Activated T-helper 1 cell treated with anti-CD3 and anti-CD28 coated beads, Interleukin-12 subunit alpha, Interleukin-12 subunit beta, Interleukin-2, Interleukin-4 antibody, amounts not matched to agents 30 ng/mL and 10 ng/mL and 1 ng/mL, durations not matched to agents 14 hours and 24 hours and 36 hours (primary cell): ENCODE measurements around the gene YY2. TPM values are rescaled to one million over a fixed set of nuclear protein-coding genes. Genes with fewer than 3 reads are reported as not detected.
"Not testable (repeated sequence)": the region's sequence is repeated elsewhere in the genome, so short reads cannot be mapped to it uniquely, and the experiment has no call there.

Source experiments
- DNase-seq: peaks from one replicate; pipeline ENCODE4 v3.0.0; 2021; ENCODE audit warnings: low spot score
- H3K27ac Mint-ChIP-seq: one replicate; pipeline ENCODE4 v1.8.0; 2021; ENCODE audit warnings: mild to moderate bottlenecking, mixed read lengths
- H3K27me3 Mint-ChIP-seq: one replicate; pipeline ENCODE4 v1.8.0; 2022; ENCODE audit warnings: mild to moderate bottlenecking, moderate library complexity, mixed read lengths; ENCODE audit not compliant: insufficient read depth
- H3K36me3 Mint-ChIP-seq: one replicate; pipeline ENCODE4 v1.8.0; 2021; ENCODE audit warnings: low read depth, mixed read lengths
- H3K4me1 Mint-ChIP-seq: one replicate; pipeline ENCODE4 v1.8.0; 2021; ENCODE audit warnings: low read depth, mixed read lengths
- H3K4me3 Mint-ChIP-seq: one replicate; pipeline ENCODE4 v1.8.0; 2021; ENCODE audit warnings: mild to moderate bottlenecking, moderate library complexity, mixed read lengths
- H3K9me3 Mint-ChIP-seq: one replicate; pipeline ENCODE4 v1.8.0; 2021; ENCODE audit warnings: mixed read lengths
- intact Hi-C: fragments of 100-400 bp; cut with micrococcal nuclease; formaldehyde crosslinking; loops from one replicate; pipeline ENCODE4 v1.15.1; 2024
- total RNA-seq: library from RNA; stranded (reverse); gene quantifications from 2 replicates; pipeline ENCODE4 v1.2.3, GENCODE V29; 2022

Gene YY2
- total RNA-seq: 2.2 and 2.3 TPM in 2 replicates

DNA sequence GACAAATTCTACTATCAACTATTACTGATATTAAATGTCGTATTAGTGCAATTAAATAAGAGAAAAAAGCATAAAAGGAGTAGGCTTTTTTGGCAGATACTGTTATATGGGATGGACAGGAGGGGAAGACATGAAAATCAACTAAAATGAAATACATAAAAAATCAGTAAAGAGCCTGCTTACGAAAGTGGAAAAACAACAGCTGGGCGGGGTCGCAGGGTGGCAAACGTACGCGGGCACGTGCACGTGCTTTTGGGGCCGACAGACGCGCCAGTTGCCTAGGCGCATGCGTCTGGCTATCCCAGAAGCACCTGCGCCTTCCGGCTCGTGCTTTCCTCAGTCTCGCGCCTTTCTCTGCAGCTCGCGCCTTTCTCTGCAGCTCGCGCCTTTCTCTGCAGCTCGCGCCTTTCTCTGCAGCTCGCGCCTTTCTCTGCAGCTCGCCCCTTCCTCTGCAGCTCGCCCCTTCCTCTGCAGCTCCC lies at the start of gene YY2:
TSS of gene YY2 (plus strand) at position 51 of the 479 bp plus-strand sequence. CDS start 498 bp downstream, outside the sequence.
- no peaks in the 10 kb centered on the region for H3K27me3 Mint-ChIP-seq
- DNase-seq: no peak
- intact Hi-C loops: no loop called here
- peaks cover 20% of the 10 kb centered on the region for H3K36me3 Mint-ChIP-seq
- no peak within 1 kb of the TSS for H3K4me3 Mint-ChIP-seq
- no peaks in the 10 kb centered on the region for H3K4me1 Mint-ChIP-seq
- no peak within 1 kb of the TSS for H3K27ac Mint-ChIP-seq
- H3K9me3 Mint-ChIP-seq: no peaks in the 10 kb centered on the region

DNA sequence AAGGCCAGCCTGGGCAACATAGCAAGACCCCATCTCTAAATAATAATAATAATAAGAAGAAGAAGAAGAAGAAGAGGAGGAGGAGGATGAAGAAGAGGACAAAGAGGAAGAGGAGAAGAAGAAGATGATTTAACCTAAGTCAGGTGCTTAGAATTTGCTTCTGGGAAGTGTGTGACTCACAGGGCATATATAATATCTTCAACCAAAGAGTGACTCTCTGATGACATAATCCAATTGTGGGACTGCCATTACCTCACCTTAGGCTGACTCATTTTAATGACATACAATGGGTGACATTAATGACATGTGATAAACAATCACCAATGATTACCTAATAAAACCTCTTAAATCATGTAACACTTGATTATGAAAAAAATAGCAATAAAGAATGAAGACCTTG lies 49.1 kb upstream of the YY2 start:
- no peaks in the 10 kb centered on the region for H3K9me3 Mint-ChIP-seq
- no peaks in the 10 kb centered on the region for H3K27me3 Mint-ChIP-seq
- no peak overlapping the region for H3K4me3 Mint-ChIP-seq
- no peaks in the 10 kb centered on the region for H3K4me1 Mint-ChIP-seq
- H3K27ac Mint-ChIP-seq: no peak overlapping the region
- intact Hi-C loops: no loop called here
- H3K36me3 Mint-ChIP-seq: no peaks in the 10 kb centered on the region
- DNase-seq: no peak

DNA sequence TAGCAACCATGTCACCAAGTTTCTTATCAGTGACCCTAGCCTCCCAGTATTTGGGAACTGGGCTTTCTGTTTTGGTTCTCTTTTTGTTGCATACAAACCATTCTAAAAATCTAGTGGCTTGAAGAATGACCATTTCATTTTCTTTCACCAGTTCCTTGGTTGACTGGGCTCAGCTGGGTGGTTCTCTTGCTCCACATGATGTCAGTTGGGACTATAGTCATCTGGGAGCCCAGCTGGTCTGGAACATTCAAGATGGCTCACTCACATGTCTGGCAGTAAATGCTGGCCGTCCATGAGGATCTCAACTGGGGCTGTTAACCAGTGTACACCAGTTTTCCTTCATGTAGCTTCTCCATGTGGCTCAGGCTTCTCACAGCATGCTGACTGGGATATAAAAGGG lies 44.0 kb upstream of the YY2 start:
- no peak overlapping the region for H3K4me3 Mint-ChIP-seq
- intact Hi-C loops: no loop called here
- no peaks in the 10 kb centered on the region for H3K4me1 Mint-ChIP-seq
- no peaks in the 10 kb centered on the region for H3K9me3 Mint-ChIP-seq
- H3K27ac Mint-ChIP-seq: no peak overlapping the region
- no peaks in the 10 kb centered on the region for H3K27me3 Mint-ChIP-seq
- H3K36me3 Mint-ChIP-seq: no peaks in the 10 kb centered on the region
- no peak for DNase-seq

GRCh38 chrX:21812628-21813027 lies 43.2 kb upstream of the YY2 start:
- H3K4me1 Mint-ChIP-seq: no peaks in the 10 kb centered on the region
- no peak overlapping the region for H3K4me3 Mint-ChIP-seq
- H3K27me3 Mint-ChIP-seq: no peaks in the 10 kb centered on the region
- no peaks in the 10 kb centered on the region for H3K36me3 Mint-ChIP-seq
- no peak for DNase-seq
- H3K27ac Mint-ChIP-seq: no peak overlapping the region
- no peaks in the 10 kb centered on the region for H3K9me3 Mint-ChIP-seq
- intact Hi-C loops: no loop called here

GRCh38 chrX:21813612-21814368 lies 42.0 kb upstream of the YY2 start:
- Mint-ChIP-seq H3K4me1 (no peaks in the 10 kb centered on the region), H3K4me3 (no peak overlapping the region), H3K36me3 (no peaks in the 10 kb centered on the region), H3K27ac (no peak overlapping the region), H3K27me3 (no peaks in the 10 kb centered on the region), H3K9me3 (no peaks in the 10 kb centered on the region)
- intact Hi-C loops: no loop called here
- DNase-seq: no peak

DNA sequence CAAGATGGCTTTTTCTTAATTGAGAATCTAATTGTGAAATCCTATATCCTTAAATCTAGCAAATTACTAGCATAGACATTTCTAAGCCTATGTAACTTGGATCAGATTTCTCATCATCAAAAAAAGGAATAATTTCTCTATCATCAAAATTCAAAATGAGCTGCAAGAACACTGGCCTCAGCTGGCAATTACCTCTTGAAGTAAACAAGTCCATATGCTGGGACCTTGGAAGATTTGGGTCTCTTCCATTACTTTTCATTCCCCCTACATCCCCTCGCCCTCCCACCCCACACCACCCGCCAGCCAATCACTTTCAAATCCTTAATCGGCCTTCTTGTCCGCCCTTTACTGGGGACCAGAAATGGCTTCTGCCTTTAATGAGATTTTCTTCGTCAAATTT lies 39.7 kb upstream of the YY2 start:
- Mint-ChIP-seq H3K9me3 (no peaks in the 10 kb centered on the region), H3K27ac (no peak overlapping the region), H3K4me3 (no peak overlapping the region), H3K4me1 (no peaks in the 10 kb centered on the region), H3K36me3 (no peaks in the 10 kb centered on the region), H3K27me3 (no peaks in the 10 kb centered on the region)
- intact Hi-C loops: no loop called here
- DNase-seq: no peak

GRCh38 chrX:21820170-21820569 lies 35.6 kb upstream of the YY2 start:
- H3K27me3 Mint-ChIP-seq, DNase-seq, intact Hi-C loops: not testable (repeated sequence)

GRCh38 chrX:21821875-21822274 lies 33.9 kb upstream of the YY2 start:
- H3K27ac Mint-ChIP-seq: no peak overlapping the region
- no peaks in the 10 kb centered on the region for H3K9me3 Mint-ChIP-seq
- intact Hi-C loops: no loop called here
- no peaks in the 10 kb centered on the region for H3K27me3 Mint-ChIP-seq
- no peak overlapping the region for H3K4me3 Mint-ChIP-seq
- no peaks in the 10 kb centered on the region for H3K36me3 Mint-ChIP-seq
- no peak for DNase-seq
- no peaks in the 10 kb centered on the region for H3K4me1 Mint-ChIP-seq

More at GRCh38 chrX:21820170-21820569, 35.6 kb upstream of the YY2 start:
- H3K36me3 Mint-ChIP-seq, H3K4me1 Mint-ChIP-seq, H3K4me3 Mint-ChIP-seq, H3K9me3 Mint-ChIP-seq, H3K27ac Mint-ChIP-seq: not testable (repeated sequence)

- Mint-ChIP-seq H3K9me3 (no peaks in the 10 kb centered on the region), H3K27me3 (no peaks in the 10 kb centered on the region), H3K4me3 (no peak overlapping the region), H3K27ac (no peak overlapping the region), H3K36me3 (no peaks in the 10 kb centered on the region), H3K4me1 (no peaks in the 10 kb centered on the region)
- intact Hi-C loops: no loop called here
- no peak for DNase-seq
These were observed 24.3 kb upstream of the YY2 start for GRCh38 chrX:21831496-21831895.

DNA sequence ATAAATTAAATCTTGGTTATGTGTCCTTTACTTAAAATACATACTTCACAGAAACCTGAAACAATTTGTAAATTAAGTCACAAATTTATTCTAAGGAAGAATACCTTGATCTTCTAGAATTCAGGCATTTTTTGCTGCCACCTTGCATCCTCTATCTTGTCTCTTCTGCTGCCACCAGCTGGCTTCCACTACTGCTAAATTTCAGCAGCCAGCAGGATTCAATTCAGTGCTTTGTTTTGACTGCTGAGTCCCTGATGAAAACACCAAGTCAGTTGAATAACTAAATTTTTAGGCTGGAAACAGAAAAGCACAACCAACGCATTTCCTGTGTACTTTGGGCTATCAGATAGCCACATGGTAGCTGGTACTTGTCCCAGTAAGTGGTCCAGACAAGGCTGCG lies 18.7 kb upstream of the YY2 start:
- H3K4me1 Mint-ChIP-seq: peaks cover 14% of the 10 kb centered on the region
- H3K4me3 Mint-ChIP-seq: no peak overlapping the region
- no peaks in the 10 kb centered on the region for H3K27me3 Mint-ChIP-seq
- intact Hi-C loops: no loop called here
- peaks cover 3% of the 10 kb centered on the region for H3K36me3 Mint-ChIP-seq
- no peak overlapping the region for H3K27ac Mint-ChIP-seq
- H3K9me3 Mint-ChIP-seq: no peaks in the 10 kb centered on the region
- no peak for DNase-seq

DNA sequence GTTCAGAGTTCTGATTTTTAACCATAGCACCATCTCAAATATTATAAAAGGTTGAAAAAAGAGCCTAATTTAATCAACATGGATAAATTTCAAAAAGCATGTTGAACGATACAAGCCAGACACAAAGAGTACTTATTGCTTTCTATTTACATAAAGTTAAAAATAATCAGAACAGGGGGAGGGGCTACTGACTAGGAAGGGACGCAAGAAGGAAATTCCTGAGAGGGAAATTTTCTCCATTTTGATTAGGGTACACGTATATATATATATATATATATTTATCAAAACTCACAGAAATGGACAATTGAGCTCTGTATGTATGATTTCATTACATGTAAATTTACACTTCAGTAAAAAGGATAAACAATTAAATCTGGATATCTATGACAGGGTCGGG lies 16.9 kb upstream of the YY2 start:
- H3K9me3 Mint-ChIP-seq: no peaks in the 10 kb centered on the region
- intact Hi-C loops: loop anchor here (1.0 to 2.0 kb wide), 4 partner anchors 58 to 1312 kb away; no protein-coding TSS in a partner anchor
- no peaks in the 10 kb centered on the region for H3K27me3 Mint-ChIP-seq
- H3K4me1 Mint-ChIP-seq: peaks cover 14% of the 10 kb centered on the region
- peak overlapping the region; percentile 88 for H3K4me3 Mint-ChIP-seq
- H3K27ac Mint-ChIP-seq: peak overlapping the region; percentile 90
- peaks cover 6% of the 10 kb centered on the region for H3K36me3 Mint-ChIP-seq
- DNase-seq: no peak

DNA sequence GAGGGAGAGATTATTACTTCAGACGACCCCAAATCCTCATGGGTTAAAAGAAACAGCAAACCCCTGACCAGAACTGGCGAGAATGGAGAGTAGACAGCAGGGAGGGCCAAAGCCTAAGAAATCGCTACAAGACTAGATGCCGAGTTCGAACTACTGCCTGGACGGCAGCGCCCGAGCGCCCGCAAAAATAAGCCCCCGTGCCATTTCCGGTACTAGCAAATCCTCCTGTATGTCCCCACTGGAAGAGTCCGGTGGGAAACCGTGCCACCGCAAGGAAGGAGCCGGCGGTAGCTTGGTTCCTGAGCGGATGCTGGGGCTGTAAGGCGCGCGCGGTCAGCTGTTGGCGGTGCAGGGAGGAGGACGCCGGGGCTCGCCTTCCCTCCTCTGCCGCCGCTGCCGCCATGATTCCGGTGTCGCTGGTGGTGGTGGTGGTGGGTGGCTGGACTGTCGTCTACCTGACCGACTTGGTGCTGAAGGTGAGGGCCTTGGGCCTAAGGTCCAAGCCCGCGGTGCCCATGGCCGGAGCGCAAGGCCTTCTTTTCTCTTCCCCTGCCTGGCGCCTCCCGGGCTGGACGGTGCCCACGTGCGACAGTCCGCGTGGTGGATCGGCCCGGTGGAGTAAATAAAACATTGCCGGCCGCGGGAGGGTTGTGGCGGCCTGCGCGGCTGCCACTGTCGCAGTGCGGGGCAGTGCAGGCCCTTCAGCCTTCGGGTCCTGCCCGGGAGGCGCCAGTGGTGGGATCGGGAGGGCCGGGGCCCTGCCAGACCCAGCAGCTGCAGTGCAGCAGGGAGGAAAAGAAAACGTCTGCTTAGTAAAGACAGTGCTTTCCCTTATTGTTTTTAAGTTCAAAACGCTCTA lies 16.2 kb upstream of the YY2 start, which contains the start of gene MBTPS2:
TSS of gene MBTPS2 (plus strand) at position 284 of the 859 bp plus-strand sequence. CDS start at position 402, 118 bp downstream.
- Mint-ChIP-seq H3K9me3 (no peaks in the 10 kb centered on the region), H3K27ac (peak within 1 kb of the TSS; percentile 90), H3K4me3 (peak within 1 kb of the TSS; percentile 88), H3K36me3 (peaks cover 6% of the 10 kb centered on the region), H3K4me1 (peaks cover 14% of the 10 kb centered on the region), H3K27me3 (no peaks in the 10 kb centered on the region)
- DNase-seq: peak; percentile 73
- intact Hi-C loops: loop anchor here (1.0 to 10.0 kb wide), 10 partner anchors 59 to 1575 kb away; partner anchors contain the start of genes CNKSR2 and SMS

- peaks cover 14% of the 10 kb centered on the region for H3K4me1 Mint-ChIP-seq
- DNase-seq: no peak
- intact Hi-C loops: loop anchor here (1.0 to 10.0 kb wide), 6 partner anchors 100 to 1575 kb away; partner anchors contain the start of genes CNKSR2 and SMS
- H3K9me3 Mint-ChIP-seq: no peaks in the 10 kb centered on the region
- H3K27me3 Mint-ChIP-seq: no peaks in the 10 kb centered on the region
- H3K4me3 Mint-ChIP-seq: peak overlapping the region; percentile 88
- peak overlapping the region; percentile 90 for H3K27ac Mint-ChIP-seq
- peaks cover 7% of the 10 kb centered on the region for H3K36me3 Mint-ChIP-seq
These were observed 15.6 kb upstream of the YY2 start for GRCh38 chrX:21840193-21840545.
